Activated naive CD8-positive, alpha-beta T cell treated with anti-CD3 and anti-CD28 coated beads, Interleukin-2, amount 50 U/mL, for 16 hours (primary cell): ENCODE measurements around the gene STARD10.

Source experiments
- DNase-seq: peaks from one replicate; pipeline ENCODE4 v3.0.0-alpha.2; 2020; ENCODE audit warnings: low read depth, low spot score

The STARD10 gene

GRCh38 chr11:72763823-72764222 is 30.0 kb downstream of the STARD10 start:
- no peak for DNase-seq

- DNase-seq, result no peak
These were observed 31.1 kb downstream of the STARD10 start for GRCh38 chr11:72762641-72763304.

DNA sequence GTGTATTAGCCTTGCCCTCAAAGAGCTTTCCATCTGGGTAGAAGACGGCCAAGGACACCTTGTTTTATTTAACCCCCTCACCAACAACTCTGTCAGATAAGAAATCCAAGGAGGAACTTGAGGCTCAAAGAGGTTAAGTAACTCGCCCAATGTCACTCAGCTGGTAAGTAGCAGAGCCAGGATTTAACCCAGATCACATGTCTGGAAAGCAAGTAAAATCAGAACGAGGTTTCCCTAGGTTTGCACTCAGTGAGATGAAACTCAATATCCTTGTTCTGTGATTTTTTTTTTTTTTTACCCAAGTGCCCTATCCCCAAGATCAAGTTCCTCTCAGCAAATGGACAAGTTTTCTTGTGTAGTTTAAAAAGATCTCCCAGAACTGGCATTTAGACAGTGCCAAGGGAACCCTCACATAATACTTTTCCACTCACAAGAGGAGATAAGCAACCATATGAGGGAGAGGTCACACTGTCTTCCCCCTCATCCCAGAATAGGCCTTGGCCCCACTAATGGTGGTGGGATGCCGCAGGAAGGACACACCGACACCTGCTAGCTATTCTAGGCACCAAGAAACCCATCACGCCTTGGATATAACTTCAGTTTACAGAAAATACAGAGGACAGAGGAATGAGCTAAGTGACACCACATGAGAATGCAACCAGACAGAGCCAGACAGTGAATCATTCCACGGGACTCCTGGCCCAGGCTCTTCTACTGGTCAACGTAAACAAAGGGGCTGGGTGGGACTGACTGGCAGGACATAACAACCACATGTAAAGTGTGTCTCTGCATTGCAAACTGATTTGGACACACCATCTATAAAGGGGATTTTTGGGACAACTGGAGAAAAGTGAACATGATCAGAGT is 33.1 kb downstream of the STARD10 start:
- DNase-seq, result no peak

DNA sequence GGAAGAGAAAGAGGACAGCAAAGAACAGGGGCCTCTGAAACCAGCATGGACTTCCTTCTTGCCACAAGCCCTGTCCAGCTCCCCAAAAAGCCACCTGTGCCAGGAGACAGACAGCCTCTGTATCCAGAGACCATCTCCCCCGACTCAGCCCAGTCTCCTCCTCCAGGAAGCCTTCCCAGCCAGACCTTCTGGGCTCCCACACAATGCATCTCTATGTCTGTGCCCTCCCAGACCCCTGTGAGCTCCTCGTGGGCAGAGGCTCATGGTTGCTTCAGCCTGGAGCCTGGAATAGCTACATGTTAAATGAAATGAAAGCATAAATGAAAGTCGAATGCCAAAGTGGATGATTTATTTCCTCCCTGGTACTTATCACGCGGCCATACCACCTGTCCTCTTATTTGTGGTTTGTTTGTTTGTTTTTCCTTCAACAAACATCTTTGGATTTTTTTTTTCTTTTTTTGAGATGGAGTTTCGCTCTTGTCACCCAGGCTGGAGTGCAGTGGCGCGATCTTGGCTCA is 34.3 kb downstream of the STARD10 start:
- DNase-seq, result no peak

GRCh38 chr11:72758690-72759389 is 35.0 kb downstream of the STARD10 start:
- DNase-seq, result no peak

DNA sequence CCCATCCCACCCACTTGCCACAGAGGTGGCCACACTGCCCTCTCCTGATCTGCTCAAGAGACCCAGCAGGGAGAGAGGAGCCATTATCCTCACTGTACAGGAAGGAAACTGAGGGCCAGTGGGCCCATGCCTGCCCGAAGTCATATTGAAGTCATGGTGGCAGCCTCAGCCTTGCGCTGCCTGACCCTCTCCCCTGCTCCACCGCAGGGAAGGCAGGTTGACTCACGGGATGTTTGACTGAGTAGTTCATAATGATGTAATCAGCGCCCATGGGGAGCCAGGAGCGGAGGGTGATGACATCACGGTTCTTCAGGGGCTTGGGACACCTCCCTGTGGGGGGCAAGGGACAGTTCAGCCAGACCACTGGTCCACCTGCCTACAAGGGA is 35.5 kb downstream of the STARD10 start:
- DNase-seq, result no peak

DNA sequence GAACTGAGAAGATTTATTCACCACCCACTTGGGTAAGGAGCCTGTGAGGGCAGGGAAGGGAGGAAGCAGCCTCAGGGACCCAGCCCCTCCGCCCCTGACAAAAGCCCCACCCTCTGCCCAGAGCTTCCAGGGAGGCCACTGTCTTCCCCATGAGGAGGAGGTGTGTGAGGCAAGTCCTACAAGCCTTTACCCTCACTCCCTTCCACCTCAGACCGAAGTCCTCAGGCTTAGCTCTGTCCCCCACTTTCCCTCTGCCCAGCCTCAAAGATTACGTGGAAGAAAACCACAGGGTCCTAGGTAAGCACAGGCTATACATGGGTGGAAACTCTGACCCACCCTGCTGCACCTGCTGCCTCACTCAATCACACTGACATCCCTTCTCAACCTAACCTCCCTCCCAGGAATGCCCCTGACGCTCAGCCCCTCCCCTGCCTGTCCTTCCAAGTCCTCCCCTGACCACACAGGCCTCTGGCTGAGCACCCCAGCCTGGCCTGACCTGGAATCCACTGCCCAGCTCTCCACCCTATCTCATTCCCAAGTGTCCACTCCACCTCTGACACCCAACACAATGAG is 38.0 kb downstream of the STARD10 start:
- no peak for DNase-seq

GRCh38 chr11:72754544-72755155 is 39.2 kb downstream of the STARD10 start:
- DNase-seq, result no peak

DNA sequence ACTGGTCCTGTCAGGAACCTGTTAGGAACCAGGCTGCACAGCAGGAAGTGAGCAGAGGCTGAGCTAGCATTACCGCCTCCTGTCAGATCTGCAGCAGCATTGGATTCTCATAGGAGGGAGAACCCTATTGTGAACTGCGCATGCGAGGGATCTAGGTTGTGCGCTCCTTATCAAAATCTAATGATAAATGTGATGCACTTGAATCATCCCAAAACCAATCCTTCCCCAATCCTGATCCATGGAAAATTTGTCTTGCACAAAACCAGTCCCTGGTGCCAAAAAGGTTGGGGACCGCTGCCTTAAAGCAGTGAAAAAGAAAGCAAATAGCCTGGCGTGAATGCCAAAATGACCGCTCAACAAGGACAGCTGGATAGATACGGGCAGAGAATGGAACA is 39.7 kb downstream of the STARD10 start:
- DNase-seq, result no peak

- DNase-seq, result no peak
These were observed 40.3 kb downstream of the STARD10 start for GRCh38 chr11:72753341-72754148.

DNA sequence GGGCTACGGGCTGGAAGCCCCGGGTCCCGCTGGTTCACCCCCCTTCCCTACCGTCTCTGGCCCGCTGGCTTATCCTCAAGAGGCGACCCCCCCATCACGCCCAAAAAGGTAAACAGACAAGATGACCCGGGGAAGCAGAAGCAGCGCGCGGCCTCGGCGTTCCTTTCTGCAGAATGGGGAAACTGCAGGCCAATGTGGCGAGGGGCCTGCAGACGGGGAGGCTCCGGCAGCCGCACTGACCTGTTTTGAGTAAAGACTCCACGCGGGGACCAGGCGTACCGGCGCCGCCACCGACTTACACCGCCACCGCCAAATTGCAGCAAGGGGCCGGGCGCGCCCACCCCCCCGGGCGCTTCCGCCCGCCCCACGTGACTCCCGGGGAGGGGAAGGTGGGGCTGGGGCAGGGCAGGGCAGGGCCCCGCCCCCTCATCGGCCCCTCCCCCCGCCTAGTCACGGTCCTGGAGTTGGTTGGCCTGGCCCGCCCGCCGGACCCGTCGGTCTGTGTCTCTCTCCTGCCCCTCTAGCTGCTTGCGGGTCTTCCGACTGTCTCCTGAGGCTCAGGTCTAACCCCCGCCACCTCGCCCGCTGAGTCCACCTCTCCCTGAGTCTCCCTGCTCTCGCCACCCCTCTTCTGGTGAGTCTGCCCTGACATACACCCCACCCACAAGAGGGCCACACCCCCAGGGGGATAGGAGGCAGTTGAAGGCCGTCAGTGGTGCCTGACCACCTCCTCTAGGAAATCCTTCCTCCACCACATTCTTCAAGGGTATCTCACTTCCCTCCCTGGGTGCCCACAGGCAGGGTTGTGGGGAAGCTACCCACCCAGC is 41.5 kb downstream of the STARD10 start, which contains the start of gene ARAP1:
Gene ARAP1, minus strand, starts transcription at position 321 of the 827 bp plus-strand sequence. CDS start 25,280 bp downstream, outside the sequence.
- peak; percentile 41 for DNase-seq

GRCh38 chr11:72751116-72752087 is 42.4 kb downstream of the STARD10 start:
- no peak for DNase-seq

DNA sequence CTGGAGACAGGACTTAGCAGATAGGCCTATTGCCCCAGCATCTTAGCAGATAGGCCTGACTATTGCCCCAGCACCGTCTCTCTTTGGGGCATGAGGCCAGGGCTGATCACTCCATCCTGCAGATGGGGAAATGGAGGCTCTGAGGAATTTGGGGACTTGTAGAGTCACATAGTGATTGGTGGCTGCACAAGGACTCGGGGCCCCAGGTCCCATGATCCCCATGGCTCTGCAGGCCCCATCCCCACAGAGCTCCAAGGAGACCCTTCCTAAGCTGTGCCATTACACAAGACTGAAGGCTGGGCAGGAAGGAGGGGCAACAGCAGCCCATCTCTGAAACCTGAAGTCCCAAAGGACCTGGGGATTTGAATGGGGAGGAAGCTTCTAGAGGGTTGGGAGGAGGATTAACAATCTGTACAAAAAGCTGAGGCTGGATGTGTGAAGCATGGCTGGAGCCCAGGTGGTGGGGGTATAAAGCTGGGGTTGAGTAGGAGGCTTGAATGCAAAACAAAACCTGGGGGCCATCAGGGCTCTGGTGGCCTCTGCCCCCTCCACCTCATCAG is 43.2 kb downstream of the STARD10 start:
- DNase-seq, result no peak

DNA sequence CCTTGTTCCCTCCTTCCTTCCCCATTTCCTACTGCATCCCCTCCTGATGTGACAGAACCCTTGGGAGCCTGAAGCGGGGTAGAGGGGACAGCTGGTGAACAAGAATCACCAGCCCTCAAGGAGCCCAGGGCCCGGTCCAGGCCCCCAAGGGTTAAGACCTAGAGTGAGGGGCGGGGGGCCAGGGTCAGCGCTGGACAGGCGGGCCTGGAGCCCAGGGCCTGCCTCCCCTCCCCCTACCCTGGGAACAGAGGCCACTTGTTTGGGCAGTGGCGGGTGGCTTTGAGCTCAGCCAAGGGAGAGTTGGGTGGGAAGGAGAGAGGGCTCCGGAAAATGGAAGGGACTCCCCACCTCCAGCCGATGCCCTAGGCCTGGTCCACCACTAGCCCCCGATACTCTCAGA is 43.8 kb downstream of the STARD10 start:
- no peak for DNase-seq

- no peak for DNase-seq
These were observed 46.5 kb downstream of the STARD10 start for GRCh38 chr11:72747289-72747855.

GRCh38 chr11:72746821-72747220 is 47.0 kb downstream of the STARD10 start:
- no peak for DNase-seq

DNA sequence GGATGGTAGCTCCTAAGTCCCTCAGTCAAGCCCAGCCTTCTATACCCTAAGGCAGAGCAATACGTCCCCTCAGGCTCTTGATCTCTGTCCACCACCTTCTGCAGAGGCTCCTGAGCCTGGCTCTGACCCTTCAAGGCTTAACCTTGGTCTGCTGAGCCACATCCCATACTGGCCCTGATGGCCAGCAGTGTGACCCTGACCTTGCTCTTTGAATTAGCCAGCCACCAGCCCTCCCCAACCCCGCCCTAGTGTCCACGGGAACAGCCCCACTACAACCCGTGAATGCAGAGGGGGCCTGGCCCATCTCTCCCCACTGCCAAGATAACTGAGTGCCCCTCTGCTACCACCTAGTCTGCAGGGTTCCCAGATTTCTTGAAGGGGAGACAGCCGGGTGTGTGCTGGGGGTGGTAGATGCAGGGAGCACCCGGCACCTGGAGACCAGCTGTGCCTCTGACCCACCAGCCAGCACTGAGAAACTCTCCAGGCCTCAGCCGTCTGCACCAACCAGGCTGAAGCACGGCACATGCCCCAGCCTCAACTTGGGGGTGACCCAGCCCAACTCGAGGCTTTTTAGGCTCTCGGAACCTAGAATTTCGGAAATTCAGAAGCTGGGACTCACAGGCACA is 47.8 kb downstream of the STARD10 start:
- DNase-seq, result no peak
